GM11168 (cell line): Measurements from ENCODE around the gene SLC9C1.

Experiments used
- in situ Hi-C: fragments of 300-500 bp; cut with MboI; formaldehyde crosslinking; loops from one replicate; pipeline ENCODE4 v1.12.0; 2022; ENCODE audit warnings: low sequenced_read_pairs; ENCODE audit not compliant: unreplicated experiment

SLC9C1 gene

GRCh38 chr3:112117841-112118571 is 176.0 kb downstream of the SLC9C1 start:
- in situ Hi-C loops, result no loop called here

DNA sequence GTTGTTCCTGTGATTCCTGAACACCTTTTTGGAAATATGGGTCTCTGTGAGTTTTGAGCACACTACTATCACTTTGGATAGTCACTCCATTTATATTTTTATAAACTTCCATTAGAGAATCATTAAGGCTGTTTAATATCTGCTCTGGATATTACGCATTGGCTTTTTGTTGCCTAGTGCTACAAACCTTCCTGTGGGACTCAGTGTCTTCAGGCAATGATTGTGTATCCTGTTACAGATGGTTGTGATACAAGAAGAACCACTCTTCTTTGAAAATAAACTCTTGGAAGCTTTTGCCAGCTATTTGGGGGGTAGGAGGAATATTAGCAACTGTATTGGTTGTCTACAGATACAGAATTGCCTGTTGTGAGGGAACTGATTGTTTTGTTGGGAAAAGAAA is 176.6 kb downstream of the SLC9C1 start:
- in situ Hi-C loops, result no loop called here

DNA sequence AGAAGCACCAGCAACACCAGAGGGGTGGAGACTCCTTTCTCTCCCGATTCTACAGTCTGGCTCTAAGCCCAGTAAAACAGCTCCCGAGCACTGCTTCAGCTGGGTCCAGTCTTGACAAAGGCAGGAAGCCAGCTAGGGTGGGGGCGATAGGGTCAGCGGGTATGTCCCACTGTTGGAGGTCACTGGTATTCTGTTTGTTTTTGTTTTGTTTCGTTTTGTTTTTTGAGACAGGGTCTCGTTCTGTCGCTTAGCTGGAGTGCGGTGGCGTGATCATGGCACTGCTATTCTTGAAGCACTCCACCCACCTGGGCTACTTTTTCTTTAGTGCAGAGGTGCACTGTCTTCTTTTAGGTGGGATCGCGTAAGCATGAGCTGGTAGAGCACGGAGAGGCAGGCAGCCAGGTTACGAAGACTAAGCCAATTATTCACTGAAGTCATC is 177.2 kb downstream of the SLC9C1 start:
- in situ Hi-C loops, result no loop called here

- in situ Hi-C loops, result no loop called here
Measured at GRCh38 chr3:112115806-112116383, 178.1 kb downstream of the SLC9C1 start.

GRCh38 chr3:112115161-112115739 is 178.8 kb downstream of the SLC9C1 start:
- in situ Hi-C loops, result no loop called here

- in situ Hi-C loops, result loop anchor here (5.0 kb wide), 1 partner anchor 403 kb away; no protein-coding TSS in a partner anchor
Measured at GRCh38 chr3:112114576-112115160, 179.3 kb downstream of the SLC9C1 start.

DNA sequence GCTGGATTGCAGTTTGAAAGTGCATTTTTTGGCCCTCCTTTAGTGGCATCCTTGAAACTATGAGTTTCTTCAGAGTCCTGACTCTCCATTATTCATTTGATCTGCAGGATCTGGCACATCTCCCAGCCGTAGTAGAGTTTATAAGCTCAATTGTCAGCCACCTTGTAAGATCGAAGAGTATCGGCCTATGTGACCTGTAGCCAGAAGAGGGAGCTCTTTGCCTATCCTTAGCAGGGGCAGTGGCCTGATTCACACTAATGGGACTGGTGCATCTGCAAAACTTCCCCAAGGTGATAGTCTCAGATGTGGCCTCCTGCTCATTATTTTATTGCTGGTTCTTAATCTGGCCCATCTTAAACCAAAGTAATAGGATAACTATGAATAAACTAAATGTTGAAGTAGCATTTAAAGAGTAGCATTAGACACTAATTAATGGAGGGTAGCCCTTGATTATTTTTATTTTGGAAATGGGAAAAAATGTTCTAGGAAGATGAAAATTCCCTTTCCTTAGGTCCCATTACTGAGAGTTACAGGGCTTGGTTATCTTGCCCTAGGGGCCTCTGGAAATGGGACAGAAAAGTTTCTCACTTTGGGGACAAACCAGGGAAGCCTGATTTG is 182.1 kb downstream of the SLC9C1 start:
- in situ Hi-C loops, result loop anchor here (5.0 kb wide), 1 partner anchor 405 kb away; no protein-coding TSS in a partner anchor

DNA sequence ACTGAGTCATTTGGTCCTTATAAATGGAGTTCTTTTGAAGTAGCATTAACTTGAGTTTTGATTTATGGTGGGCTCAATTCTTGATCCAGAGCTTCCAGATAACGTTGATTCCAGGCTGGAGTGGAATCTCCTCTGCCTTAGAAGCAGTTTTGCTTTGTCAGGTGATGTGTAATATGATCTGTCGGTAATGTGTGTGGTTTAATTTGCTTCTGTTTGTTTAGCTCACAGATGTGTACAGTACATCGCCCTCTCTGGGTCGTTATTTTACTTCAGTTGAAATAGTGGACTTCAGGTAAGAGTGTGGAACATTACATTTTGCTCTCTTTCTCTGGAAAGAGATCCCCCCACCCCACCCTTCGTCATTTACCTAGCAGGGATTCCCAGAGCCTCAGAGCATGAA is 184.7 kb downstream of the SLC9C1 start:
- in situ Hi-C loops, result no loop called here

- in situ Hi-C loops, result no loop called here
Measured at GRCh38 chr3:112104774-112105173, 189.2 kb downstream of the SLC9C1 start.

DNA sequence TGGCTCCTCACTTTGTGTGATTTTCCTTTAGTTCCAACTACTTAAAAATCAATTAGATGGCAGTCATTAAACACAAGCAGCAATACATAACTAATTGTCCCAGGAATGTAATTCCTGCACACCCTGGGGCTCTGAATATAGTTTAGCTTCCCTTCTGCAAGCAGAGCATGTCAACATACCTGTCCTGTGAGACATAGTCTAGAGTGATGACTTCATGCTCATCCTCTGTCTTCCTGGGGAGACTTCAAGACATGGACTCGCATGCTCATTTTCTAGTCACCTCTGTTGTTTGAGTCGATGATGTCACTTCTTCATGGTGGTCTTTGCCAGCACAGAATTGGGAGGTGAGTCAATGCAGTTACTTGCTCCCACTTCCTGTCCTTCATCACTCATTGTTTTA is 192.1 kb downstream of the SLC9C1 start:
- in situ Hi-C loops, result no loop called here

- in situ Hi-C loops, result no loop called here
Measured at GRCh38 chr3:112097378-112097777, 196.6 kb downstream of the SLC9C1 start.

DNA sequence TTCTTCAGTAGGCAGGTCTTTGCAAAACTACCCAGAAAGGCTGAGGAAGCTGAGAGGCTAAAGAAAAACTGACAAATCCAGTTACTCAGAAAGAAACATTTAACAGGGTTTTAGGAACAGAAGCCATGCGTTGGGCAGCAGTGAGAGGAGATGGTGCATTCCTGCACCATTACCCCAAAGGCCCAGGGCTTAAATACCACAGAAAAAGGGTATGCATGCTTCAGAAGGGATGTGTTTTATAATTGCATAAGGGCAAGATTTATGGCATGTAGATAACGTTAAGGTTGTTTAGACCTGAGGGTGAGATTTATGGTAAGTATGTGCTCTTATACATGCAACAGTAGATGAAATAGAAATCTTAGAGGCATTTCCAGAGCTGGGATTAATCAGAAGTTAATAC is 197.8 kb downstream of the SLC9C1 start:
- in situ Hi-C loops, result no loop called here

- in situ Hi-C loops, result no loop called here
Measured at GRCh38 chr3:112095731-112096130, 198.3 kb downstream of the SLC9C1 start.

- in situ Hi-C loops, result no loop called here
Measured at GRCh38 chr3:112093180-112093522, 200.9 kb downstream of the SLC9C1 start.

DNA sequence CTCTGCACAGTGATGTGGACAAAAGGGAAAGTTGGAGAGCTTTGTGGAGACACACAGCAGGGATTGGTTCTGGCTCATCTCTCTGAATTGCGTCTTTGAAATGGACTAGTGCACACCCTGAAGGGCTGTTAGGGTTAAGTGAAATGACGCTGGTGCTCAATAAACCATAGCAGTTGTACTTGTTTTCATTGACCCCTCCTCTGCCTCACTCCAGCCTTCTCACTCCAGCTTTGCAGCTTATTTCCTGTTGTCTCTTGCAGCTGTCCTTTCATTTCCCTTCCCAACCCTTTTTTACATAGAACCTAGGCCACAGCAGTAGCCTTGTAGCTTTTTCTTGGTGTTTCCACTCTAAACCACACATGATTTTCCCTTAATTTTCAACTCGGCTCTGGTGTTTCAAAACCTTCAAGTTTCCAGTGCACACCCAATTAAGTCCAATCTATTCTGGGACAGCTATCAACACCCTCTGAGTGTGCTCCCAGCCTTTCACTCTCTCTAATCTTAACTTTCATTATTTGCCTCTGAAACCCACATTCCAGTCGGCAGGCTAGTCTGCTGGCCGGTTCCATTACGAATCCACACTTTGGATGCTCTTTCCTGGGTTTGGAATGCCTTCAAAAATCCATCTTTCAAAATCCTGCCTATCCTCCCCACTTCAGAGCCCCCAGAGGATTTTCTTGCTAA is 201.4 kb downstream of the SLC9C1 start:
- in situ Hi-C loops, result no loop called here

GRCh38 chr3:112090887-112091586 is 203.0 kb downstream of the SLC9C1 start:
- in situ Hi-C loops, result no loop called here
